K562 (cell line): ENCODE data around the gene C17orf113. TPM values are rescaled to one million over a fixed set of nuclear protein-coding genes. Genes with fewer than 3 reads are reported as not detected.

Source experiments
- BCOR ChIP-seq: fragments of 450-650 bp; IDR thresholded peaks from 2 replicates; pipeline ENCODE4 v1.6.1; 2016
- CBX3 ChIP-seq, 2 experiments: IDR thresholded peaks; 1 replicate in 1 of 2; 2 replicates in 1 of 2; pipeline ENCODE4 v1.6.1; 2012; ENCODE audit warnings: inconsistent platforms in 2 of 2, low read length in 2 of 2, borderline replicate concordance in 1 of 2, control low read depth in 1 of 2
- CREBBP ChIP-seq: IDR thresholded peaks from one replicate; pipeline ENCODE4 v1.6.1; 2012; ENCODE audit warnings: low read depth, mild to moderate bottlenecking, control low read depth, inconsistent platforms, low read length
- DPF2 ChIP-seq: fragments of 450-650 bp; IDR thresholded peaks from 2 replicates; pipeline ENCODE4 v1.6.1; 2016
- ESRRA ChIP-seq: fragments of 450-650 bp; IDR thresholded peaks from 2 replicates; pipeline ENCODE4 v1.6.1; 2014; ENCODE audit warnings: low read depth, mild to moderate bottlenecking, moderate library complexity, borderline replicate concordance
- FOXM1 ChIP-seq, 2 experiments: fragments of 450-650 bp in 1 of 2; sonication (generic) in 1 of 2; formaldehyde crosslinking in 1 of 2; IDR thresholded peaks; 2 replicates each; pipeline versions ENCODE4 v1.6.1 to v1.9.0; 2017 to 2022; ENCODE audit warnings: low read depth in 2 of 2, mild to moderate bottlenecking in 2 of 2, missing genetic modification reagents in 1 of 2, moderate library complexity in 1 of 2
- FOXP1 ChIP-seq: sonication (generic); formaldehyde crosslinking; IDR thresholded peaks from 2 replicates; pipeline ENCODE4 v1.8.0; 2022; ENCODE audit warnings: mild to moderate bottlenecking, missing genetic modification reagents
- MAFK ChIP-seq: IDR thresholded peaks from 2 replicates; pipeline ENCODE4 v1.6.1; 2011; ENCODE audit warnings: low read length, improper control_type of control experiment
- MYNN ChIP-seq, 2 experiments: sonication (generic); formaldehyde crosslinking in 1 of 2; IDR thresholded peaks; 2 replicates each; pipeline versions ENCODE4 v1.5.0 to v1.6.1; 2016 to 2020; ENCODE audit warnings: antibody characterized with exemption in 1 of 2, missing genetic modification reagents in 1 of 2
- NCOA2 ChIP-seq, 2 experiments: fragments of 450-650 bp; IDR thresholded peaks; 2 replicates each; pipeline ENCODE4 v1.6.1; 2018; ENCODE audit warnings: mild to moderate bottlenecking in 2 of 2, moderate library complexity in 1 of 2; ENCODE audit not compliant: partially characterized antibody in 2 of 2
- NR3C1 ChIP-seq: sonication (generic); formaldehyde crosslinking; IDR thresholded peaks from 2 replicates; pipeline ENCODE4 v1.8.1; 2022; ENCODE audit warnings: missing genetic modification reagents
- PCBP1 ChIP-seq: fragments of 200-400 bp; formaldehyde crosslinking; IDR thresholded peaks from 2 replicates; pipeline ENCODE4 v1.6.1; 2018; ENCODE audit warnings: mild to moderate bottlenecking, low read depth, low read length; ENCODE audit not compliant: poor library complexity, severe bottlenecking
- SMAD2 ChIP-seq: fragments of 150-350 bp; IDR thresholded peaks from 2 replicates; pipeline ENCODE4 v1.6.1; 2014; ENCODE audit warnings: low read depth, mild to moderate bottlenecking, low read length
- SOX6 ChIP-seq: fragments of 450-650 bp; IDR thresholded peaks from 2 replicates; pipeline ENCODE4 v1.6.1; 2014; ENCODE audit warnings: mild to moderate bottlenecking
- SRSF3 ChIP-seq: fragments of 200-400 bp; formaldehyde crosslinking; IDR thresholded peaks from 2 replicates; pipeline ENCODE4 v1.6.1; 2016; ENCODE audit warnings: mild to moderate bottlenecking, low read length, moderate library complexity; ENCODE audit not compliant: insufficient read depth
- TBL1XR1 ChIP-seq, 2 experiments: IDR thresholded peaks; 2 replicates each; pipeline ENCODE4 v1.6.1; 2012; ENCODE audit warnings: improper control_type of control experiment in 2 of 2, low read length in 2 of 2, mild to moderate bottlenecking in 1 of 2
- ZNF253 ChIP-seq: fragments of 250-450 bp; sonication (Bioruptor Pico); conservative IDR thresholded peaks from 2 replicates; pipeline ENCODE4 v1.6.1; 2021; ENCODE audit warnings: mild to moderate bottlenecking
- ZNF3 ChIP-seq: fragments of 250-450 bp; sonication (Bioruptor Pico); IDR thresholded peaks from 2 replicates; pipeline ENCODE4 v1.5.0; 2021; ENCODE audit warnings: mild to moderate bottlenecking, moderate library complexity
- ZNF41 ChIP-seq: fragments of 250-450 bp; sonication (Bioruptor Pico); conservative IDR thresholded peaks from 2 replicates; pipeline ENCODE4 v1.4.0; 2020; ENCODE audit warnings: mild to moderate bottlenecking
- ZZZ3 ChIP-seq: fragments of 450-650 bp; IDR thresholded peaks from 2 replicates; pipeline ENCODE4 v1.6.1; 2016; ENCODE audit warnings: antibody characterized with exemption, mild to moderate bottlenecking, moderate library complexity
- polyA plus RNA-seq, 8 experiments: library from polyadenylated mRNA; depleted of rRNA in 4 of 8; stranded (reverse) in 5 of 8; unstranded in 3 of 8; fragments of >200 nt; fragmentation: Nextera tagmentation in 2 of 8; fragmentation: Illumina TruSeq in 1 of 8; extraction: Ambion mirVana in 2 of 8; extraction: Trizol in 1 of 8; gene quantifications; 2 replicates each; pipeline versions ENCODE4 v1.2.1 to v1.2.3, GENCODE V29; 2011 to 2014; ENCODE audit warnings: inconsistent platforms in 1 of 8, missing spikeins in 1 of 8
- total RNA-seq, 7 experiments: library from RNA; depleted of rRNA in 6 of 7; stranded (reverse); fragments of >200 nt in 6 of 7; fragmentation: Illumina TruSeq in 2 of 7; extraction: Trizol in 2 of 7; gene quantifications; 2 replicates each; pipeline versions ENCODE4 v1.2.1 to v1.2.3, GENCODE V29; 2011 to 2021; ENCODE audit warnings: low replicate concordance in 1 of 7
- TF ChIP-seq, protein P1 (sequence below): fragments of 250-450 bp; sonication (Bioruptor Pico); IDR thresholded peaks from 2 replicates; pipeline ENCODE4 v1.8.0; 2022; ENCODE audit warnings: moderate library complexity, mild to moderate bottlenecking, inconsistent platforms
- TF ChIP-seq, protein P2 (sequence below), 3 experiments: IDR thresholded peaks in 2 of 3; conservative IDR thresholded peaks in 1 of 3; 2 replicates each; pipeline ENCODE4 v1.5.1; 2011 to 2012; ENCODE audit warnings: low read length in 3 of 3, mild to moderate bottlenecking in 3 of 3, control low read depth in 2 of 3, improper control_type of control experiment in 1 of 3, inconsistent platforms in 1 of 3, low read depth in 1 of 3, mixed read lengths in 1 of 3, moderate library complexity in 1 of 3; ENCODE audit not compliant: insufficient read depth in 2 of 3
- TF ChIP-seq, protein P3 (sequence below), 2 experiments: fragments of 450-650 bp; conservative IDR thresholded peaks; 2 replicates each; pipeline ENCODE4 v1.6.1; 2017; ENCODE audit warnings: mild to moderate bottlenecking in 2 of 2, moderate library complexity in 2 of 2
- TF ChIP-seq, protein P4 (sequence below): fragments of 250-450 bp; sonication (Bioruptor Pico); IDR thresholded peaks from 2 replicates; pipeline ENCODE4 v1.8.0; 2021; ENCODE audit warnings: borderline replicate concordance, mild to moderate bottlenecking, moderate library complexity; ENCODE audit not compliant: poor library complexity, severe bottlenecking

The C17orf113 gene
- total and polyA plus RNA-seq, 9 of the 15 experiments (the other 6 are each of a cell fraction or from before 2014, with no cell fraction given) = 0.10 to 1.2 (median 0.31) TPM

DNA sequence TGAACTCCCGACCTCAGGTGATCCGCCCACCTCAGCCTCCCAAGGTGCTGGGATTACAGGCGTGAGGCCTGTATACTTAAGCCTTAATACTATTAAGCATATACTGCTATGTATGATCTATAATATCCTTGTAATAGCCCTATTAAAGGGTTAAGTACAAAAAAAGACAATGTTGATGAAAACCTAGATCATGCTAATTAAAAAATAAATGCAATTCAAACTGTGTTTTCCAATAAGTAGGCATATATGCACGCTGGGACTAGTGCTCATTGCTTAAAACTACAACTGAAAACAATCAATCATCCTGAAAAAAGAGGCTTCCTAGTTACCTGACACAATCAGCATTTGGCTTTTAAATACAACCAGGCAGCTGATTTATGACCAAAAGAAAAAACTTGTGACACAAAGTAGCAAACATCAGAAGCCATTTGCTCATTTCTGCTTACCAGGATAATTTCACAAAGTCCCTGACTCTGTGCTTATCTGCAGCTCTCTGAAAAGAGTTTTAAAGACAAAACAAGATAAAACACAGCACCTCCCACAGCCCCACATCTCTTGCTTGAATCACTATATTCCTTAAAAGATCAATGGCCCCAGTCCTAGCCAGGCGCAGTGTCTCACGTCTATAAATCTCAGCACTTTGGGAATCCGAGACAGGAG, 36.8 kb upstream of the C17orf113 start (continued):
- TF ChIP-seq, protein P1, sequence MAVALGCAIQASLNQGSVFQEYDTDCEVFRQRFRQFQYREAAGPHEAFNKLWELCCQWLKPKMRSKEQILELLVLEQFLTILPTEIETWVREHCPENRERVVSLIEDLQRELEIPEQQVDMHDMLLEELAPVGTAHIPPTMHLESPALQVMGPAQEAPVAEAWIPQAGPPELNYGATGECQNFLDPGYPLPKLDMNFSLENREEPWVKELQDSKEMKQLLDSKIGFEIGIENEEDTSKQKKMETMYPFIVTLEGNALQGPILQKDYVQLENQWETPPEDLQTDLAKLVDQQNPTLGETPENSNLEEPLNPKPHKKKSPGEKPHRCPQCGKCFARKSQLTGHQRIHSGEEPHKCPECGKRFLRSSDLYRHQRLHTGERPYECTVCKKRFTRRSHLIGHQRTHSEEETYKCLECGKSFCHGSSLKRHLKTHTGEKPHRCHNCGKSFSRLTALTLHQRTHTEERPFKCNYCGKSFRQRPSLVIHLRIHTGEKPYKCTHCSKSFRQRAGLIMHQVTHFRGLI (CRISPR knock-in tag) = no peak
- TF ChIP-seq TBL1XR1 (IDR thresholded peaks at IDR 0.05; ENCODE audit: low read length in 2 of 2) (peak in 1 of 2 experiments; percentile 35; a peak in 1 of 4 replicates), SRSF3 (no peak), ZNF41 (no peak), ZZZ3 (no peak), CREBBP (no peak), CBX3 (IDR thresholded peaks at IDR 0.05; ENCODE audit: borderline replicate concordance in 1 of 2, low read length in 2 of 2) (no peak), ZNF253 (no peak), MAFK (peak; percentile 45), BCOR (no peak), SMAD2 (no peak), FOXM1 (IDR thresholded peaks at IDR 0.05; ENCODE audit: low read depth) (0 out of 2 replicates have a peak, but pooled peaks have one; percentile 10), FOXM1 (CRISPR knock-in tag; IDR thresholded peaks at IDR 0.05; ENCODE audit: low read depth) (no peak), ZNF3 (CRISPR knock-in tag) (no peak), NCOA2 (IDR thresholded peaks at IDR 0.05; ENCODE audit: partially characterized antibody in 2 of 2) (no peak), SOX6 (peak; percentile 79; the same call in 1 of the 2 replicates), MYNN (IDR thresholded peaks at IDR 0.05) (no peak), MYNN (CRISPR knock-in tag; IDR thresholded peaks at IDR 0.05) (no peak), ESRRA (no peak), DPF2 (peak; percentile 69), NR3C1 (CRISPR knock-in tag) (no peak), PCBP1 (no peak), FOXP1 (CRISPR knock-in tag) (no peak)
- TF ChIP-seq, protein P2, sequence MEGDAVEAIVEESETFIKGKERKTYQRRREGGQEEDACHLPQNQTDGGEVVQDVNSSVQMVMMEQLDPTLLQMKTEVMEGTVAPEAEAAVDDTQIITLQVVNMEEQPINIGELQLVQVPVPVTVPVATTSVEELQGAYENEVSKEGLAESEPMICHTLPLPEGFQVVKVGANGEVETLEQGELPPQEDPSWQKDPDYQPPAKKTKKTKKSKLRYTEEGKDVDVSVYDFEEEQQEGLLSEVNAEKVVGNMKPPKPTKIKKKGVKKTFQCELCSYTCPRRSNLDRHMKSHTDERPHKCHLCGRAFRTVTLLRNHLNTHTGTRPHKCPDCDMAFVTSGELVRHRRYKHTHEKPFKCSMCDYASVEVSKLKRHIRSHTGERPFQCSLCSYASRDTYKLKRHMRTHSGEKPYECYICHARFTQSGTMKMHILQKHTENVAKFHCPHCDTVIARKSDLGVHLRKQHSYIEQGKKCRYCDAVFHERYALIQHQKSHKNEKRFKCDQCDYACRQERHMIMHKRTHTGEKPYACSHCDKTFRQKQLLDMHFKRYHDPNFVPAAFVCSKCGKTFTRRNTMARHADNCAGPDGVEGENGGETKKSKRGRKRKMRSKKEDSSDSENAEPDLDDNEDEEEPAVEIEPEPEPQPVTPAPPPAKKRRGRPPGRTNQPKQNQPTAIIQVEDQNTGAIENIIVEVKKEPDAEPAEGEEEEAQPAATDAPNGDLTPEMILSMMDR (IDR thresholded peaks at IDR 0.05 in 2 of 3, conservative IDR thresholded peaks at IDR 0.05 in 1 of 3; ENCODE audit: insufficient read depth in 2 of 3, low read depth in 1 of 3, low read length in 3 of 3) = no peak
- TF ChIP-seq, protein P3, sequence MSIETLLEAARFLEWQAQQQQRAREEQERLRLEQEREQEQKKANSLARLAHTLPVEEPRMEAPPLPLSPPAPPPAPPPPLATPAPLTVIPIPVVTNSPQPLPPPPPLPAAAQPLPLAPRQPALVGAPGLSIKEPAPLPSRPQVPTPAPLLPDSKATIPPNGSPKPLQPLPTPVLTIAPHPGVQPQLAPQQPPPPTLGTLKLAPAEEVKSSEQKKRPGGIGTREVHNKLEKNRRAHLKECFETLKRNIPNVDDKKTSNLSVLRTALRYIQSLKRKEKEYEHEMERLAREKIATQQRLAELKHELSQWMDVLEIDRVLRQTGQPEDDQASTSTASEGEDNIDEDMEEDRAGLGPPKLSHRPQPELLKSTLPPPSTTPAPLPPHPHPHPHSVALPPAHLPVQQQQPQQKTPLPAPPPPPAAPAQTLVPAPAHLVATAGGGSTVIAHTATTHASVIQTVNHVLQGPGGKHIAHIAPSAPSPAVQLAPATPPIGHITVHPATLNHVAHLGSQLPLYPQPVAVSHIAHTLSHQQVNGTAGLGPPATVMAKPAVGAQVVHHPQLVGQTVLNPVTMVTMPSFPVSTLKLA (conservative IDR thresholded peaks at IDR 0.05) = no peak
- TF ChIP-seq, protein P4, sequence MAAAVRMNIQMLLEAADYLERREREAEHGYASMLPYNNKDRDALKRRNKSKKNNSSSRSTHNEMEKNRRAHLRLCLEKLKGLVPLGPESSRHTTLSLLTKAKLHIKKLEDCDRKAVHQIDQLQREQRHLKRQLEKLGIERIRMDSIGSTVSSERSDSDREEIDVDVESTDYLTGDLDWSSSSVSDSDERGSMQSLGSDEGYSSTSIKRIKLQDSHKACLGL (CRISPR knock-in tag) = no peak
